Upper lobe of left lung (tissue), 4 donors: ENCODE data around the gene CNTNAP2.

Source experiments
- CTCF ChIP-seq, 6 experiments: fragments of 450-650 bp in 4 of 6; fragments of 200-600 bp in 2 of 6; sonication (generic) in 2 of 6; IDR thresholded peaks; one replicate each; pipeline ENCODE4 v1.5.1; 2016 to 2019; ENCODE audit warnings: antibody characterized with exemption in 6 of 6
- EP300 ChIP-seq, 4 donors: sonication (generic); formaldehyde crosslinking; IDR thresholded peaks; one replicate each; pipeline ENCODE4 v1.5.1; 2017; ENCODE audit warnings: antibody characterized with exemption in 4 of 4, control low read depth in 2 of 4
- POLR2A ChIP-seq, 4 donors: fragments of 450-650 bp; IDR thresholded peaks; one replicate each; pipeline ENCODE4 v1.5.1; 2016 to 2017; ENCODE audit warnings: antibody characterized with exemption in 4 of 4, mild to moderate bottlenecking in 2 of 4
- POLR2AphosphoS5 ChIP-seq, 2 donors: sonication (generic); formaldehyde crosslinking; IDR thresholded peaks; one replicate each; pipeline ENCODE4 v1.5.1; 2017; ENCODE audit warnings: antibody characterized with exemption in 2 of 2

DNA sequence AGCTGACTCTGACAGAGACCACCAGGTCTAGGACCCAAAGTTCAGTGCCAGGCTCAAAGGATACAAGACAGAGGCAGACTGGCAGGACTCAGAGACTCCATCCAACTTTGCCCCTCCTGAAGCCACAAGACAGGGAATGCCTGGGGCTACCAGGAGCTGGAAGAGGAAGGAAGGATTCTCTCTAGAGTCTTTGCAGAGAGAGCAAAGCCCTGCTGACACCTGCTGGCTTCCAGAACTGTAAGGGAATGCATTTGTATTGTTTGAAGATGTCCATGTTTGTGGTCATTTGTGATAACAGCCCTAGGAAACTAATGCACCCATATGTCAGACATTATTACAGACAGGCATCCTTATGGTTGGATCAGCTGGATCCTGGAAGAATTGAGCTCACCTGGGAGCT, 2341.7 kb downstream of the CNTNAP2 start:
- TF ChIP-seq POLR2A (IDR thresholded peaks at IDR 0.05) (no peak), CTCF (IDR thresholded peaks at IDR 0.05) (no peak), POLR2AphosphoS5 (IDR thresholded peaks at IDR 0.05) (no peak), EP300 (IDR thresholded peaks at IDR 0.05) (no peak)
